NT2/D1 (cell line): Measurements from ENCODE around the gene WASF1.
A peak's percentile ranks its signal among the peaks of the same experiment; 100 is the strongest.

Experiments
- DNase-seq: peaks from one replicate; pipeline ENCODE4 v3.0.0-alpha.2; 2011; ENCODE audit warnings: low read depth, low spot score
- H3K27me3 ChIP-seq: 2 replicates; pipeline ENCODE4 v1.6.0; 2011; ENCODE audit warnings: mild to moderate bottlenecking; ENCODE audit not compliant: insufficient read length, insufficient read depth
- H3K36me3 ChIP-seq: 2 replicates; pipeline ENCODE4 v1.6.1; 2011; ENCODE audit warnings: mild to moderate bottlenecking, low read length, mixed read lengths; ENCODE audit not compliant: insufficient read depth, insufficient read length
- H3K4me1 ChIP-seq: 2 replicates; pipeline ENCODE4 v1.5.1; 2011; ENCODE audit not compliant: insufficient read depth, insufficient read length
- H3K4me3 ChIP-seq: 2 replicates; pipeline ENCODE4 v1.5.1; 2011; ENCODE audit warnings: low read depth; ENCODE audit not compliant: insufficient read length
- H3K9ac ChIP-seq: 2 replicates; pipeline ENCODE4 v1.6.0; 2011; ENCODE audit warnings: low read depth; ENCODE audit not compliant: insufficient read length
- H3K9me3 ChIP-seq: 2 replicates; pipeline ENCODE4 v1.5.1; 2011; ENCODE audit warnings: mild to moderate bottlenecking, low read length; ENCODE audit not compliant: insufficient read depth
- SUZ12 ChIP-seq: IDR thresholded peaks from 2 replicates; pipeline ENCODE4 v1.6.1; 2011; ENCODE audit not compliant: insufficient read length, insufficient read depth; ENCODE audit errors: extremely low read depth
- YY1 ChIP-seq: IDR thresholded peaks from 2 replicates; pipeline ENCODE4 v1.6.1; 2011; ENCODE audit not compliant: insufficient read length, insufficient read depth
- ZNF274 ChIP-seq: IDR thresholded peaks from 2 replicates; pipeline ENCODE4 v1.6.1; 2011; ENCODE audit warnings: mild to moderate bottlenecking, low read depth, low read length

Gene WASF1

GRCh38 chr6:110179406-110180227 is at the start of gene WASF1:
TSS of gene WASF1 (minus strand) at chr6:110179670. CDS start at chr6:110127601, 52,069 bp downstream.
- peak; percentile 91 for DNase-seq
- H3K4me1 ChIP-seq, result no peaks in the 10 kb centered on the region
- peak within 1 kb of the TSS; percentile 97 for H3K9ac ChIP-seq
- H3K4me3 ChIP-seq, result peak within 1 kb of the TSS; percentile 99
- no peaks in the 10 kb centered on the region for H3K9me3 ChIP-seq
- H3K27me3 ChIP-seq, result no peaks in the 10 kb centered on the region
- TF ChIP-seq SUZ12, result no peak
- no peak for TF ChIP-seq YY1
- no peak for TF ChIP-seq ZNF274
- peaks cover 15% of the 10 kb centered on the region for H3K36me3 ChIP-seq

- Histone ChIP-seq H3K9ac (no peak overlapping the region), H3K36me3 (peaks cover 24% of the 10 kb centered on the region), H3K4me1 (no peaks in the 10 kb centered on the region), H3K4me3 (no peak overlapping the region), H3K27me3 (no peaks in the 10 kb centered on the region), H3K9me3 (no peaks in the 10 kb centered on the region)
- no peak for DNase-seq
- TF ChIP-seq SUZ12 (no peak), YY1 (no peak), ZNF274 (no peak)
These were observed 46.8 kb upstream of the WASF1 start for GRCh38 chr6:110226261-110226660.

- DNase-seq, result no peak
- peaks cover 38% of the 10 kb centered on the region for H3K36me3 ChIP-seq
- H3K9ac ChIP-seq, result no peak overlapping the region
- no peaks in the 10 kb centered on the region for H3K27me3 ChIP-seq
- H3K4me1 ChIP-seq, result no peaks in the 10 kb centered on the region
- TF ChIP-seq SUZ12, result no peak
- no peak for TF ChIP-seq ZNF274
- TF ChIP-seq YY1, result no peak
- no peak overlapping the region for H3K4me3 ChIP-seq
- no peaks in the 10 kb centered on the region for H3K9me3 ChIP-seq
These were observed 42.3 kb upstream of the WASF1 start for GRCh38 chr6:110221738-110222137.

GRCh38 chr6:110217266-110217665 is 37.8 kb upstream of the WASF1 start:
- H3K4me1 ChIP-seq, result no peaks in the 10 kb centered on the region
- DNase-seq, result peak; percentile 2
- no peak overlapping the region for H3K4me3 ChIP-seq
- no peaks in the 10 kb centered on the region for H3K9me3 ChIP-seq
- TF ChIP-seq SUZ12 (no peak), ZNF274 (no peak), YY1 (no peak)
- no peak overlapping the region for H3K9ac ChIP-seq
- H3K36me3 ChIP-seq, result peaks cover 58% of the 10 kb centered on the region
- H3K27me3 ChIP-seq, result no peaks in the 10 kb centered on the region

- no peak for DNase-seq
- no peaks in the 10 kb centered on the region for H3K27me3 ChIP-seq
- H3K9me3 ChIP-seq, result no peaks in the 10 kb centered on the region
- peaks cover 64% of the 10 kb centered on the region for H3K36me3 ChIP-seq
- no peak for TF ChIP-seq ZNF274
- no peak for TF ChIP-seq YY1
- no peak for TF ChIP-seq SUZ12
- no peak overlapping the region for H3K9ac ChIP-seq
- H3K4me1 ChIP-seq, result no peaks in the 10 kb centered on the region
- no peak overlapping the region for H3K4me3 ChIP-seq
These were observed 36.7 kb upstream of the WASF1 start for GRCh38 chr6:110216140-110216539.

- Histone ChIP-seq H3K4me1 (no peaks in the 10 kb centered on the region), H3K9me3 (no peaks in the 10 kb centered on the region), H3K4me3 (no peak overlapping the region), H3K27me3 (no peaks in the 10 kb centered on the region), H3K9ac (no peak overlapping the region), H3K36me3 (peaks cover 54% of the 10 kb centered on the region)
- no peak for DNase-seq
- TF ChIP-seq ZNF274 (no peak), SUZ12 (no peak), YY1 (no peak)
These were observed 34.9 kb upstream of the WASF1 start for GRCh38 chr6:110214338-110214737.

GRCh38 chr6:110211753-110212152 is 32.3 kb upstream of the WASF1 start:
- peaks cover 46% of the 10 kb centered on the region for H3K36me3 ChIP-seq
- H3K9ac ChIP-seq, result no peak overlapping the region
- TF ChIP-seq ZNF274 (no peak), SUZ12 (no peak), YY1 (no peak)

GRCh38 chr6:110207652-110208051 is 28.2 kb upstream of the WASF1 start:
- no peaks in the 10 kb centered on the region for H3K27me3 ChIP-seq
- DNase-seq, result no peak
- H3K4me3 ChIP-seq, result no peak overlapping the region
- no peak overlapping the region for H3K9ac ChIP-seq
- H3K9me3 ChIP-seq, result no peaks in the 10 kb centered on the region
- H3K36me3 ChIP-seq, result peaks cover 23% of the 10 kb centered on the region
- H3K4me1 ChIP-seq, result no peaks in the 10 kb centered on the region
- no peak for TF ChIP-seq SUZ12

More at GRCh38 chr6:110211753-110212152, 32.3 kb upstream of the WASF1 start:
- Histone ChIP-seq H3K9me3 (no peaks in the 10 kb centered on the region), H3K4me3 (no peak overlapping the region), H3K4me1 (no peaks in the 10 kb centered on the region), H3K27me3 (no peaks in the 10 kb centered on the region)
- DNase-seq, result no peak
